ENCODE results near the gene HBS1L. TPM values are rescaled to one million over a fixed set of nuclear protein-coding genes. Genes with fewer than 3 reads are reported as not detected.
"Not testable (repeated sequence)": the region's sequence is repeated elsewhere in the genome, so short reads cannot be mapped to it uniquely, and the experiment has no call there.

Gene HBS1L
- total RNA-seq, 4 donors from 2014 or later, result 39.2 to 54.8 (median 47.0) TPM

- DNase-seq (ENCODE audit: low spot score) (no peak), ATAC-seq (ENCODE audit: low FRiP score) (no peak)
- no peak for TF ChIP-seq CTCF (IDR thresholded peaks at IDR 0.05)
Measured at GRCh38 chr6:135066806-135067205, 12.2 kb upstream of the HBS1L start.

DNA sequence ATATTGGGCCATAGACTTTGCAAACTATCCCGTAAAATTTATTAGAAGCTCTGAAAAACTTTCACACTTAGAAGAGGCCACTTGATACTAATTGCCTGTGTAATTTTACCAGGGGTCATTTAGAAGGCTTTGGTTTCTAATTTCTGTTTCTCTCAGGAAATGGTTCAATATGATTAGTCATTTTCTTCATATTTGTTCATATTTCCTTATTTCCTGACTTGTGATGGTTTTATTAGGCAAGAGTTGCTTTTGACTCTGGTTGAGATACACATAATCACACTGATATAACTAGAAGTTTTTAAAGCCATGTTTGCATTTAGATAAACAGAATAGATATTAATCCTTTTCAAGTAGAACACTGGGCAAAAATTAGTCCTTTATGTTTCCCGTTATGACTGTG is 11.8 kb upstream of the HBS1L start:
- ATAC-seq (ENCODE audit: low FRiP score), result no peak
- no peak for TF ChIP-seq CTCF (IDR thresholded peaks at IDR 0.05)

DNA sequence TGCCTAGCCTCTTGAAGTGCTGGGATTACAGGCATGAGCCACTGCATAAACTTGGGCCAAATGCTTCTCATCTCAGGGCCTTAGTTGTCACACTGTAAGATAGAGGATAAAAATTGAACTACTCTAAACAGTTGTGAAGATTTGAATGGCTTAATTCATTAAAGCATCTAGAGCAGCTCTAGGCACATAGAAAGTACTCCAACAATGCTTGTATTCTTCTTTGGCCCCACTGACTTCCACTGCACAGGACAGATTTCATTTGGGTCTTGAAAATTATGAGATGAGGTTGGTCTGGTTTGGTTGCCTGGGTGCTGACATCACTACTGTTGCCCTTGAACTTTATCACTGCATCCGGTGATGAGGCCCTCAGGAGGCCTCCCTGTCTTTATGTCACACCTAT is 10.0 kb upstream of the HBS1L start:
- TF ChIP-seq CTCF (IDR thresholded peaks at IDR 0.05), result no peak
- ATAC-seq (ENCODE audit: low FRiP score) (no peak), DNase-seq (ENCODE audit: low spot score) (no peak)

More for the DNA sequence above, 11.8 kb upstream of the HBS1L start:
- no peak for DNase-seq (ENCODE audit: low spot score)

GRCh38 chr6:135063926-135064325 is 9.3 kb upstream of the HBS1L start:
- TF ChIP-seq CTCF (IDR thresholded peaks at IDR 0.05), result no peak
- no peak for DNase-seq (ENCODE audit: low spot score)
- no peak for ATAC-seq (ENCODE audit: low FRiP score)

- TF ChIP-seq CTCF (IDR thresholded peaks at IDR 0.05), result no peak
- no peak for ATAC-seq (ENCODE audit: low FRiP score)
- no peak for DNase-seq (ENCODE audit: low spot score)
Measured at GRCh38 chr6:135062735-135063134, 8.1 kb upstream of the HBS1L start.

GRCh38 chr6:135060076-135060475 is 5.5 kb upstream of the HBS1L start:
- no peak for DNase-seq (ENCODE audit: low spot score)
- ATAC-seq (ENCODE audit: low FRiP score), result no peak
- TF ChIP-seq CTCF (IDR thresholded peaks at IDR 0.05), result no peak

- not testable (repeated sequence) for DNase-seq (ENCODE audit: low spot score); ATAC-seq (ENCODE audit: low FRiP score)
Measured at GRCh38 chr6:135058299-135058698, 3.7 kb upstream of the HBS1L start.

GRCh38 chr6:135056632-135057031 is 2.0 kb upstream of the HBS1L start:
- no peak for TF ChIP-seq CTCF (IDR thresholded peaks at IDR 0.05)
- DNase-seq (ENCODE audit: low spot score) (no peak), ATAC-seq (ENCODE audit: low FRiP score) (no peak)
